HUDEP-2 (cell line): ENCODE measurements around the gene RPS6KB1.
"Not testable (repeated sequence)": the region's sequence is repeated elsewhere in the genome, so short reads cannot be mapped to it uniquely, and the experiment has no call there.

ENCODE experiments used
- DNase-seq, 76 experiments: peaks; one replicate each; lab custom pipeline; 2025; ENCODE audit not compliant: unreplicated experiment in 76 of 76; lab: John Stamatoyannopoulos, UW

RPS6KB1 gene

GRCh38 chr17:59869941-59870218, 23.0 kb upstream of the RPS6KB1 start:
- no peak for DNase-seq

- no peak for DNase-seq
Observed at GRCh38 chr17:59870482-59870881, 22.4 kb upstream of the RPS6KB1 start.

- DNase-seq = no peak
Observed at GRCh38 chr17:59872351-59872750, 20.6 kb upstream of the RPS6KB1 start.

- not testable (repeated sequence) for DNase-seq
Observed at GRCh38 chr17:59873414-59873813, 19.5 kb upstream of the RPS6KB1 start.

GRCh38 chr17:59874376-59874775, 18.5 kb upstream of the RPS6KB1 start:
- no peak for DNase-seq

GRCh38 chr17:59876107-59876506, 16.8 kb upstream of the RPS6KB1 start:
- DNase-seq = no peak

- no peak for DNase-seq
Observed at GRCh38 chr17:59877965-59878364, 15.0 kb upstream of the RPS6KB1 start.

GRCh38 chr17:59878624-59879023, 14.3 kb upstream of the RPS6KB1 start:
- no peak for DNase-seq

- no peak for DNase-seq
Observed at GRCh38 chr17:59884861-59885260, 8.1 kb upstream of the RPS6KB1 start.

GRCh38 chr17:59888145-59888750, 4.7 kb upstream of the RPS6KB1 start:
- no peak for DNase-seq

GRCh38 chr17:59890720-59891119, 2.2 kb upstream of the RPS6KB1 start:
- DNase-seq = peak in 9 of 76 experiments; percentile 0 to 20 (median 7)

- DNase-seq = peak in 20 of 76 experiments; percentile 25 to 74 (median 56)
Observed at GRCh38 chr17:59892251-59892923, 534 bp upstream of the RPS6KB1 start.

- peak in 13 of 76 experiments; percentile 1 to 50 (median 10) for DNase-seq
Observed at GRCh38 chr17:59893676-59894100, 767 bp downstream of the RPS6KB1 start.

- no peak for DNase-seq
Observed at GRCh38 chr17:59897090-59897489, 4.2 kb downstream of the RPS6KB1 start.

GRCh38 chr17:59899099-59899498, 6.2 kb downstream of the RPS6KB1 start:
- no peak for DNase-seq

GRCh38 chr17:59901604-59902003, 8.7 kb downstream of the RPS6KB1 start:
- DNase-seq = no peak

- DNase-seq = no peak
Observed at GRCh38 chr17:59903455-59903854, 10.5 kb downstream of the RPS6KB1 start.

- no peak for DNase-seq
Observed at GRCh38 chr17:59907467-59907866, 14.5 kb downstream of the RPS6KB1 start.

GRCh38 chr17:59914274-59914854, 21.4 kb downstream of the RPS6KB1 start:
- peak in 22 of 76 experiments; percentile 2 to 45 (median 19) for DNase-seq

GRCh38 chr17:59916446-59916845, 23.5 kb downstream of the RPS6KB1 start:
- no peak for DNase-seq

- not testable (repeated sequence) for DNase-seq
Observed at GRCh38 chr17:59920637-59921036, 27.7 kb downstream of the RPS6KB1 start.

- DNase-seq = not testable (repeated sequence)
Observed at GRCh38 chr17:59930121-59930520, 37.2 kb downstream of the RPS6KB1 start.
